Panc1 (cell line): ENCODE results near the gene PAPSS1. TPM values are rescaled to one million over a fixed set of nuclear protein-coding genes. Genes with fewer than 3 reads are reported as not detected.

Experiments
- ATAC-seq: fragments of 200-7000 bp; cut with Tn5 transposase; 2 replicates; pipeline ENCODE4 v1.9.1; 2020; ENCODE audit warnings: mild to moderate bottlenecking, moderate library complexity
- Bru-seq: library from RNA; stranded (reverse); fragments of 400-500 nt; gene quantifications from one replicate; lab custom pipeline; 2021; lab: Mats Ljungman, UMichigan
- BruChase-seq, 2 experiments: library from RNA; stranded (reverse); fragments of 400-500 nt; gene quantifications; one replicate each; lab custom pipeline; 2021; lab: Mats Ljungman, UMichigan
- BruUV-seq: library from RNA; stranded (reverse); fragments of 400-500 nt; replicated peaks from 2 replicates; lab custom pipeline; 2021; lab: Mats Ljungman, UMichigan
- CTCF ChIA-PET: fragments of 300-600 bp; sonication (Branson Sonifier 250); formaldehyde crosslinking; loops from one replicate; lab custom pipeline; 2022; ENCODE audit warnings: antibody characterized with exemption; lab: Charles Lee
- POLR2A ChIA-PET: fragments of 300-600 bp; sonication (Branson Sonifier 250); formaldehyde crosslinking; loops from one replicate; lab custom pipeline; 2022; ENCODE audit warnings: antibody characterized with exemption; lab: Charles Lee
- DNase-seq: peaks from one replicate; pipeline ENCODE4 v3.0.0-alpha.2; 2010; ENCODE audit warnings: low read depth, low spot score
- H3K27ac ChIP-seq: 2 replicates; pipeline ENCODE4 v1.5.1; 2011; ENCODE audit warnings: mild to moderate bottlenecking, low read length, inconsistent platforms
- H3K27me3 ChIP-seq: fragments of 200-500 bp; sonication (Bioruptor generic); 2 replicates; pipeline ENCODE4 v1.6.0; 2014; ENCODE audit warnings: low read length, inconsistent platforms; ENCODE audit not compliant: control insufficient read depth, insufficient read depth
- H3K36me3 ChIP-seq: fragments of 200-500 bp; sonication (Bioruptor generic); 2 replicates; pipeline ENCODE4 v1.5.1; 2014; ENCODE audit warnings: inconsistent platforms, mild to moderate bottlenecking, low read length, moderate library complexity; ENCODE audit not compliant: control insufficient read depth, insufficient read depth
- H3K4me1 ChIP-seq: 2 replicates; pipeline ENCODE4 v1.5.1; 2011; ENCODE audit warnings: inconsistent platforms, mild to moderate bottlenecking, low read length, moderate library complexity; ENCODE audit not compliant: control insufficient read depth, insufficient read depth
- H3K4me3 ChIP-seq, 2 experiments: 2 replicates each; pipeline ENCODE4 v1.5.1; 2011 to 2012; ENCODE audit warnings: low read depth in 2 of 2, low read length in 2 of 2, mild to moderate bottlenecking in 2 of 2, inconsistent platforms in 1 of 2, moderate library complexity in 1 of 2
- H3K9me3 ChIP-seq: fragments of 200-500 bp; sonication (Bioruptor generic); 2 replicates; pipeline ENCODE4 v1.5.1; 2014; ENCODE audit warnings: low read depth, mild to moderate bottlenecking, inconsistent platforms, low read length, moderate library complexity; ENCODE audit not compliant: control insufficient read depth, insufficient read depth
- POLR2AphosphoS5 ChIP-seq: IDR thresholded peaks from 2 replicates; pipeline ENCODE4 v1.6.1; 2012; ENCODE audit warnings: mild to moderate bottlenecking, low read depth, low read length, moderate library complexity
- SIN3A ChIP-seq: IDR thresholded peaks from 2 replicates; pipeline ENCODE4 v1.6.1; 2012; ENCODE audit warnings: low read depth, mild to moderate bottlenecking, low read length, moderate library complexity, borderline replicate concordance; ENCODE audit not compliant: insufficient read depth
- TCF7L2 ChIP-seq: IDR thresholded peaks from 2 replicates; pipeline ENCODE4 v1.6.1; 2011; ENCODE audit warnings: mild to moderate bottlenecking, low read depth, low read length, inconsistent platforms
- in situ Hi-C: cut with HindIII; loops from 2 replicates; pipeline ENCODE4 v1.10.0; 2016; ENCODE audit warnings: low sequenced_read_pairs, low pct_unique_long_range_greater_than_20kb
- intact Hi-C: fragments of 100-400 bp; cut with micrococcal nuclease; formaldehyde crosslinking; loops from one replicate; pipeline ENCODE4 v1.10.0; 2022; ENCODE audit not compliant: unreplicated experiment
- long read RNA-seq: library from polyadenylated mRNA; unstranded; transcript quantifications from one replicate; pipeline ENCODE4 v2.0.0, GENCODE V29; 2021; ENCODE audit not compliant: unreplicated experiment
- polyA plus RNA-seq: library from polyadenylated mRNA; unstranded; fragments of >200 nt; gene quantifications from one replicate; pipeline ENCODE4 v1.2.1, GENCODE V29; 2012; ENCODE audit warnings: missing spikeins; ENCODE audit not compliant: insufficient read length
- total RNA-seq: library from RNA; stranded (reverse); gene quantifications from one replicate; pipeline ENCODE4 v1.2.1, GENCODE V29; 2021; ENCODE audit not compliant: unreplicated experiment
- TF ChIP-seq, protein P1 (sequence below): fragments of 450-650 bp; IDR thresholded peaks from 2 replicates; pipeline ENCODE4 v1.5.1; 2017; ENCODE audit warnings: mild to moderate bottlenecking
- TF ChIP-seq, protein P2 (sequence below), 2 experiments: IDR thresholded peaks; 2 replicates each; pipeline ENCODE4 v1.6.1; 2011 to 2012; ENCODE audit warnings: low read depth in 2 of 2, control low read depth in 1 of 2, low read length in 1 of 2, mild to moderate bottlenecking in 1 of 2, moderate library complexity in 1 of 2; ENCODE audit not compliant: insufficient read depth in 1 of 2

The PAPSS1 gene
- 28.1 TPM for total RNA-seq
- polyA plus RNA-seq, result 33.9 TPM
- Bru-seq, nascent RNA, result percentile 63 among the genes with signal in this experiment
- BruChase-seq, experiment 1, labeled RNA remaining after a 2-hour chase, result percentile 56 among the genes with signal in this experiment
- percentile 57 among the genes with signal in this experiment for BruChase-seq, experiment 2, labeled RNA remaining after a 6-hour chase
- long read RNA-seq, transcript PAPSS1-201 (12 exons, 2,731 nt), result major isoform, 51 of 72 reads
- long read RNA-seq, partial matches to known transcripts, result 9 of 72 reads
- long read RNA-seq, other reads (novel, unspliced or antisense), result 12 of 72 reads

DNA sequence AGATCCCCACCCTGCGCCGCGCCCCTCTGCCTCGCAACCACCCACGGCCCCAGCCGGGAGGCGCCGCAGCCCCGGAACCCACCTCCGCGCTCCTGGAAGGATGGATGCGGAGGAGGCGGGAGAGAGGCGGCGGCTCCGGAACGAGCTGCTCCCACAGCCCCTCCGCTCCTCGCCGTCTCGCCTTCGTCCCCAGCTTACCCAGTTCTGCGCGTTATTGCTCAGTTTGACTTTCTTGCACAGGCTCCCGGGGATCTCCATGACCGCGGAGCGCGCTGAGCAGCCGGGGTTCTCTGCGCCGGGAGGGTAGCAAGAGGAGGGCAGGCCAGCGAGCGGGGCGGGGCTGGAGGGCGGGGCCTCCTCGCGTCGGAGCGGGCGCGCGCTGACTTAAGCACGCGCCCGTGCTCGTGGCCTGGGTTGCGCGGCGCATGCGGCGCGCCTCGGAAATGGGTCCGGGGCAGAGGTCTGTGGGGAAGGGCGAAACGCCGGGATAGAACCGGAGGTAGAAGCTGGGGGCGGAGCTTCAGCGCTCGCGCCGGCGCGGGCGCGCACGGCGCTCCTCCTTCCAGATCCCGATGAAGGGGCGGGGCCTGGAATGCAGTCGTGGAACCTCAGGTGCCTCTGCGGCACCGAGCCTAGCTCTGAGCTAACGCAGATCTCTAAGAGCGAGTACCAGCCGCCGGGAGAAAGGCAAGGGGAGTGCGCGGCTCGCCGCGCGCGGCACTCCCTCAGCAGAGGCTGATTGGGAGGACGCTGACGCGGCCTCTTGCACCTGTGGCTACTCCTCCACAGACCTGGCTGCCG is at the start of gene PAPSS1:
PAPSS1 (minus strand) TSS at position 313 of the 801 bp plus-strand sequence; CDS start at position 258, 55 bp downstream.
- ATAC-seq, result peak; percentile 97
- Histone ChIP-seq H3K27ac (peak within 1 kb of the TSS; percentile 81), H3K9me3 (no peaks in the 10 kb centered on the region), H3K27me3 (no peaks in the 10 kb centered on the region), H3K4me1 (peaks cover 8% of the 10 kb centered on the region), H3K4me3 (peak within 1 kb of the TSS; percentile 77 to 85), H3K36me3 (no peaks in the 10 kb centered on the region)
- ChIA-PET POLR2A (interaction anchor here (0.6 to 0.7 kb wide), 3 partner anchors 82 to 930 kb away, joined by 7 to 13 read pairs (median 7); no protein-coding TSS in a partner anchor), CTCF (no interaction called here)
- TF ChIP-seq, protein P1, sequence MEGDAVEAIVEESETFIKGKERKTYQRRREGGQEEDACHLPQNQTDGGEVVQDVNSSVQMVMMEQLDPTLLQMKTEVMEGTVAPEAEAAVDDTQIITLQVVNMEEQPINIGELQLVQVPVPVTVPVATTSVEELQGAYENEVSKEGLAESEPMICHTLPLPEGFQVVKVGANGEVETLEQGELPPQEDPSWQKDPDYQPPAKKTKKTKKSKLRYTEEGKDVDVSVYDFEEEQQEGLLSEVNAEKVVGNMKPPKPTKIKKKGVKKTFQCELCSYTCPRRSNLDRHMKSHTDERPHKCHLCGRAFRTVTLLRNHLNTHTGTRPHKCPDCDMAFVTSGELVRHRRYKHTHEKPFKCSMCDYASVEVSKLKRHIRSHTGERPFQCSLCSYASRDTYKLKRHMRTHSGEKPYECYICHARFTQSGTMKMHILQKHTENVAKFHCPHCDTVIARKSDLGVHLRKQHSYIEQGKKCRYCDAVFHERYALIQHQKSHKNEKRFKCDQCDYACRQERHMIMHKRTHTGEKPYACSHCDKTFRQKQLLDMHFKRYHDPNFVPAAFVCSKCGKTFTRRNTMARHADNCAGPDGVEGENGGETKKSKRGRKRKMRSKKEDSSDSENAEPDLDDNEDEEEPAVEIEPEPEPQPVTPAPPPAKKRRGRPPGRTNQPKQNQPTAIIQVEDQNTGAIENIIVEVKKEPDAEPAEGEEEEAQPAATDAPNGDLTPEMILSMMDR, result no peak
- TF ChIP-seq, protein P2, sequence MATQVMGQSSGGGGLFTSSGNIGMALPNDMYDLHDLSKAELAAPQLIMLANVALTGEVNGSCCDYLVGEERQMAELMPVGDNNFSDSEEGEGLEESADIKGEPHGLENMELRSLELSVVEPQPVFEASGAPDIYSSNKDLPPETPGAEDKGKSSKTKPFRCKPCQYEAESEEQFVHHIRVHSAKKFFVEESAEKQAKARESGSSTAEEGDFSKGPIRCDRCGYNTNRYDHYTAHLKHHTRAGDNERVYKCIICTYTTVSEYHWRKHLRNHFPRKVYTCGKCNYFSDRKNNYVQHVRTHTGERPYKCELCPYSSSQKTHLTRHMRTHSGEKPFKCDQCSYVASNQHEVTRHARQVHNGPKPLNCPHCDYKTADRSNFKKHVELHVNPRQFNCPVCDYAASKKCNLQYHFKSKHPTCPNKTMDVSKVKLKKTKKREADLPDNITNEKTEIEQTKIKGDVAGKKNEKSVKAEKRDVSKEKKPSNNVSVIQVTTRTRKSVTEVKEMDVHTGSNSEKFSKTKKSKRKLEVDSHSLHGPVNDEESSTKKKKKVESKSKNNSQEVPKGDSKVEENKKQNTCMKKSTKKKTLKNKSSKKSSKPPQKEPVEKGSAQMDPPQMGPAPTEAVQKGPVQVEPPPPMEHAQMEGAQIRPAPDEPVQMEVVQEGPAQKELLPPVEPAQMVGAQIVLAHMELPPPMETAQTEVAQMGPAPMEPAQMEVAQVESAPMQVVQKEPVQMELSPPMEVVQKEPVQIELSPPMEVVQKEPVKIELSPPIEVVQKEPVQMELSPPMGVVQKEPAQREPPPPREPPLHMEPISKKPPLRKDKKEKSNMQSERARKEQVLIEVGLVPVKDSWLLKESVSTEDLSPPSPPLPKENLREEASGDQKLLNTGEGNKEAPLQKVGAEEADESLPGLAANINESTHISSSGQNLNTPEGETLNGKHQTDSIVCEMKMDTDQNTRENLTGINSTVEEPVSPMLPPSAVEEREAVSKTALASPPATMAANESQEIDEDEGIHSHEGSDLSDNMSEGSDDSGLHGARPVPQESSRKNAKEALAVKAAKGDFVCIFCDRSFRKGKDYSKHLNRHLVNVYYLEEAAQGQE (IDR thresholded peaks at IDR 0.05; ENCODE audit: insufficient read depth in 1 of 2, low read depth in 2 of 2, low read length in 1 of 2), result no peak
- peak; percentile 83 for DNase-seq
- intact Hi-C loops, result no loop called here
- no TSS peak for BruUV-seq
- in situ Hi-C loops, result no loop called here

DNA sequence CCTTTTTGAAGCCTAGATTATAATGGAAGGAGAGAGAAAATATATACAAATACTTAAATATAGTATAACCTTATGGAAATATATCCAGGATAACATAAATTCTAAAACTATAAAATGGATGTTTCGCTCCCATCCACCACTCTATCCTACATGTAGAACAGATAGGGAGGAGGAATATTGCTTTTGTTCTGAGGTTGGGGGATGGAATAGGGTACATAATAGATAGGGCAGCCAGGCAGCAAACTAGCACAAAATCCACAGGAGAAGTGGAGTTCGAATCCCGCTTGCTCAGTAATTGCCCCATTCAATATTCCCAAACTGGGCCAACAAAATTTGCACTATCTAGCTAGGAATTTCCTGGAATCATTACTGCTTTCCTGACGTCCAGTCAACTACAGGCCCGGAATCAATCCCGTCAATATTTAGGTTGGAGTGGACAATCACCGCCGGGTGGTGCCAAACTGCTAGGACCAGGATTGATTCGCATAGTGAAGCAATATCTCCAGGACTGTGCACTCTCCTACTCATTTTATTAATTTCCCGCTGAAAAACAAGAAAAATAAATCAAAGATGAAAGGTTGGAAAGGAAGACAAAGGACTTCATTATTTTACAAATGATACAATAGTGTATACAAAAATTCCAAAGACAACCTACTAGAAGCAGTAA is 40.4 kb upstream of the PAPSS1 start:
- ATAC-seq, result peak; percentile 90
- POLR2A ChIA-PET, result no interaction called here
- Histone ChIP-seq H3K9me3 (no peaks in the 10 kb centered on the region), H3K27ac (no peak overlapping the region), H3K4me3 (no peak overlapping the region), H3K36me3 (no peaks in the 10 kb centered on the region), H3K27me3 (no peaks in the 10 kb centered on the region), H3K4me1 (no peaks in the 10 kb centered on the region)
- in situ Hi-C loops, result no loop called here
- intact Hi-C loops, result loop anchor here (1.0 kb wide), 1 partner anchor 153 kb away; no protein-coding TSS in a partner anchor
- TF ChIP-seq SIN3A (no peak), POLR2AphosphoS5 (no peak), TCF7L2 (no peak)
- TF ChIP-seq, protein P1, result peak; percentile 73
- TF ChIP-seq, protein P2 (IDR thresholded peaks at IDR 0.05; ENCODE audit: insufficient read depth in 1 of 2, low read depth in 2 of 2, low read length in 1 of 2), result no peak
- CTCF ChIA-PET, result no interaction called here
- no peak for DNase-seq
- BruUV-seq, result no TSS peak
